Stimulated activated CD4-positive, alpha-beta T cell treated with anti-CD3 and anti-CD28 coated beads, TNF-alpha, amount 100 ng/mL, for 4 hours (primary cell): ENCODE results near the gene EME1.

Experiments used
- DNase-seq, 3 experiments: peaks; one replicate each; pipeline ENCODE4 v3.0.0-alpha.2; 2020; ENCODE audit warnings: low read depth in 3 of 3

EME1 gene

GRCh38 chr17:50363217-50364060, 9.6 kb upstream of the EME1 start:
- no peak for DNase-seq

- DNase-seq, result no peak
Observed at GRCh38 chr17:50364061-50364458, 9.0 kb upstream of the EME1 start.

DNA sequence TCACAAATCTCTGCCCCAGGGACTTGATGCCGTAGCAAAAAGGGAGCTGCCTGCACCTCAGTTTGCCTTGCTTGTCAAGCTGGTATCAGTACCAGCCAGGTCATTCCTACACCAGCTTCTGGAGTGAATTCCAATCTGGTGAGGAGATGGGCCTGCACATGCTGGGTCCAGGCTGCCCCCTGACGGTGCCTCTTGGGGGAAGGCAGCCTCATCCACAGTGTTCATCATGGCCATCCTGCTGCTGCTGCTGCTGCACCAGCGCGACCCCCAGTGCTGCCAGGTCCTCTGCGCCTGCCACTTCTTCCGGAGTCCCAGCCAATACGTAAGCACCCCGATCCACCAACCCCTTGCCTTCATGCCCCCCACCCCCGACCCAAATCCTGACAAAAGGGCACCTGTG, 8.3 kb upstream of the EME1 start:
- no peak for DNase-seq

GRCh38 chr17:50365165-50365564, 7.9 kb upstream of the EME1 start:
- DNase-seq, result no peak

- DNase-seq, result no peak
Observed at GRCh38 chr17:50365649-50366393, 7.2 kb upstream of the EME1 start.

DNA sequence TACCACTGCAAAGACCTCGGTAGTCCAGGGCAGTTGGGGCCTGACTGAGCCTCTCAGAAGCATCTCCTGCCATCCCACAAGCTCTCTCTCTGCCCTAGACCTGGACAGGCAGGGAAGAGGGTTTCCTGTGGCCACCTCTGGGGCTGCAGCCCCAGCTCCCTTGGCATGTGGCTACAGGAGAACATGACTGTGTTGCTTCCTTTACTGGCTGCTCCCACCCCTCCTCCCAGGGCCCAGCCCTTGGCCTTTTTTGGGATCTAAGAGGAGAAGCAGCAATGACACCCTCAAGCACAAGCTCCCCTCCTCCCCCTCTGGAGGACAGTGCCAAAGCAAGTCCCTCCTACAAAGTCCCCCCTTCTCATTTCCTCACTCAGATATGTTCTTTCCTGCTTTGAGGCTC, 5.6 kb upstream of the EME1 start:
- no peak for DNase-seq

DNA sequence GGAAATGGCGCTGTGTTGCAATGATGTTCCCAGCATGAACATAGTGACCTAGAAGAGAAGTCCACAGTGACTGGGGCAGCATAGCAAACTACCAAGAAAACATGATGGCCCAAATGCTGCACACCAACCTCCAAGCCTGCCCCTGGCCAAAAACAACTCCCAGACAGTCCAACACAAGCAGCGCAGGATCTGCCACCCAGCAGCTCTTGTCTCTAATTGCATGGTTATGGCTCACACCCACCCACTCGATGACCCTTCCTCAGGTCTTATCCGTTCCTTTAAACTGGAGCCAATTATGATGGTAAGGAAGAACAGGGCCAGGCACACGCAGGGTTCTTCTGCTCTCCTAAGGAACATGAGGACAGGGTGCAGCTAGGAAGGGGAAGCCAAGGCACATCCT, 3.0 kb upstream of the EME1 start:
- no peak for DNase-seq

DNA sequence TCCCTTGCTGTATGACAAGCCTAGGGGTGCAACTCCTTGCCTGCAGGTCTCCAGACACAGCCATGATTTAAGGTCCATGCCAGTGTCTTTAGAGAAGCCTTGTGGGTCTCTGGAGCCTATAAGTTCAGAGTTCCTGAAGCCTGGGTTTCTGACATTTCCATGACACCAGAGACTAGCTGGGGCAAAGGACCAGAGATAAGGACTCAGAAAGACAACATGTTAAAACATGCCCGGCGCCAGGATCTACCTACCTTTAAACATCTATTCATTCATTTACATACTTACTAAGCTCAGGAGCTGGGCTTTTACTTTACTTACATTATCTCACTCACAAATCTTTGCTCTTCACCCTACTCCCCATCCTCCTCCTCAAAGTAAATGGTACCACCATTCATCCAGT, 1.5 kb upstream of the EME1 start:
- DNase-seq, result no peak

- no peak for DNase-seq
Observed at GRCh38 chr17:50372222-50372757, 739 bp upstream of the EME1 start.

GRCh38 chr17:50373705-50374104, 676 bp downstream of the EME1 start:
- DNase-seq, result no peak

- DNase-seq, result no peak
Observed at GRCh38 chr17:50375858-50376538, 3.0 kb downstream of the EME1 start.

GRCh38 chr17:50379351-50380132, 6.5 kb downstream of the EME1 start:
- no peak for DNase-seq

GRCh38 chr17:50380369-50381259, 7.6 kb downstream of the EME1 start:
- DNase-seq, result no peak

GRCh38 chr17:50381260-50381815, 8.3 kb downstream of the EME1 start:
- DNase-seq, result no peak

DNA sequence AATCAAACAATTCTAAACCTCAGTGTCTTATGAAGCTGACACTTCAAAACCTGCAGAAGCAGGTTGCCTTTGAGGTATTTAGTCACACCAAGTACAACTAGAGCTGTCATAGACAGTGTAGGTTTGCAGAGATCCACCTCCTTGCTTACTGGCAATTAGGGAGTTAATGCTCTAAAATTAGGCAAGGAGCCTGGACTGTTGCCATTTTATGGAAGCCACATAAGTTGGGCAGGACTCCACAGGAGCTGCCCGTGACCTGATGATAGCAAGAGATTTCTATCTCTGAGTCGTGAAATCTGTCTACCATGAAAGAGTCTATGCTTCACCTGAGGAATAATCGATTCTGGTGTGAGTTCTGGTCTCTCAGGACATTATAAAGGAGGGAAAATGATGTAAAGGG, 8.9 kb downstream of the EME1 start:
- no peak for DNase-seq

GRCh38 chr17:50382931-50383330, 9.9 kb downstream of the EME1 start:
- no peak for DNase-seq

GRCh38 chr17:50386510-50386909, 13.5 kb downstream of the EME1 start:
- no peak for DNase-seq

DNA sequence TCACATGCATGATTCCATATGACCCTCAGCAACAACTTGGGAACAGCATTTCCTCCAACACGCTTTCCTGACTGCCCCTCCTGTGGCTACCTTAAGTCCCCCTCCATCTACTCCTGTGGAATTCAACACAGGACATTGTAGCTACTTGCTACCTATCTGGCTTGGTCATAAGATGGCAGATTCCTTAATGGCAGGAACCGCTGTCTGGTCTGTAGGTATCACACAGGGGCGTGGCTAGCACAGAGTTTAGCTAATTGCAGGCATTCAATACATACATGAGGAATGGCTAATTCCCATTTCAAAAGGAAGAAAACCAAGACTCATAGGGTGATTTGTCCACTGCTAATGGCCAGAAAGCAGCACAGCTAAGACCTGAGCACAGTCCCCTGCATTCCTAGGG, 15.7 kb downstream of the EME1 start:
- DNase-seq, result no peak

GRCh38 chr17:50389534-50389933, 16.5 kb downstream of the EME1 start:
- DNase-seq, result no peak

- no peak for DNase-seq
Observed at GRCh38 chr17:50392621-50393020, 19.6 kb downstream of the EME1 start.
